GM12878 (cell line): ENCODE results near the gene DDHD1. TPM values are rescaled to one million over a fixed set of nuclear protein-coding genes. Genes with fewer than 3 reads are reported as not detected.

Experiments
- ASH2L ChIP-seq: fragments of 300-600, 200-600 bp; sonication (generic); IDR thresholded peaks from 2 replicates; pipeline ENCODE4 v1.6.1; 2017; ENCODE audit warnings: low read depth, mild to moderate bottlenecking, borderline replicate concordance
- ATF3 ChIP-seq: IDR thresholded peaks from 2 replicates; pipeline ENCODE4 v1.6.1; 2011; ENCODE audit warnings: low read depth, mild to moderate bottlenecking, low read length, moderate library complexity, borderline replicate concordance; ENCODE audit errors: extremely low read depth
- ATF7 ChIP-seq: fragments of 450-650 bp; IDR thresholded peaks from 2 replicates; pipeline ENCODE4 v1.6.1; 2016; ENCODE audit warnings: low read depth, mild to moderate bottlenecking
- BCL3 ChIP-seq: IDR thresholded peaks from 2 replicates; pipeline ENCODE4 v1.6.1; 2011; ENCODE audit warnings: borderline replicate concordance, low read depth, mild to moderate bottlenecking, moderate library complexity, low read length; ENCODE audit not compliant: insufficient read depth, poor library complexity, severe bottlenecking
- BHLHE40 ChIP-seq, 2 experiments: fragments of 450-650 bp in 1 of 2; IDR thresholded peaks; 2 replicates each; pipeline ENCODE4 v1.6.1; 2011 to 2017; ENCODE audit warnings: low read depth in 2 of 2, borderline replicate concordance in 1 of 2, improper control_type of control experiment in 1 of 2, low read length in 1 of 2, mild to moderate bottlenecking in 1 of 2
- CTCF ChIP-seq, 3 experiments: IDR thresholded peaks in 2 of 3; conservative IDR thresholded peaks in 1 of 3; 2 replicates each; pipeline ENCODE4 v1.5.1; 2011; ENCODE audit warnings: low read depth in 3 of 3, low read length in 3 of 3, mild to moderate bottlenecking in 3 of 3, control low read depth in 2 of 3, moderate library complexity in 2 of 3, inconsistent platforms in 1 of 3, mixed read lengths in 1 of 3; ENCODE audit not compliant: control insufficient read depth in 2 of 3, insufficient read depth in 1 of 3; ENCODE audit errors: extremely low read depth in 1 of 3
- EP300 ChIP-seq, 2 experiments: fragments of 150-350 bp in 1 of 2; IDR thresholded peaks; 2 replicates each; pipeline ENCODE4 v1.6.1; 2011 to 2012; ENCODE audit warnings: low read depth in 2 of 2, low read length in 2 of 2, borderline replicate concordance in 1 of 2, improper control_type of control experiment in 1 of 2, inconsistent platforms in 1 of 2; ENCODE audit not compliant: control insufficient read depth in 1 of 2
- IRF5 ChIP-seq: fragments of 450-650 bp; IDR thresholded peaks from 2 replicates; pipeline ENCODE4 v1.6.1; 2017; ENCODE audit warnings: borderline replicate concordance
- MAX ChIP-seq: IDR thresholded peaks from 2 replicates; pipeline ENCODE4 v1.6.1; 2012; ENCODE audit warnings: low read depth, low read length, improper control_type of control experiment
- MTA3 ChIP-seq: IDR thresholded peaks from 2 replicates; pipeline ENCODE4 v1.6.1; 2012; ENCODE audit warnings: low read length, inconsistent platforms, borderline replicate concordance
- NFYA ChIP-seq: IDR thresholded peaks from 2 replicates; pipeline ENCODE4 v1.6.1; 2011; ENCODE audit warnings: low read depth, mild to moderate bottlenecking, low read length, improper control_type of control experiment, borderline replicate concordance
- NRF1 ChIP-seq: conservative IDR thresholded peaks from 2 replicates; pipeline ENCODE4 v1.6.1; 2011; ENCODE audit warnings: mild to moderate bottlenecking, low read depth, low read length, improper control_type of control experiment
- RAD21 ChIP-seq: IDR thresholded peaks from 2 replicates; pipeline ENCODE4 v1.6.1; 2011; ENCODE audit warnings: mild to moderate bottlenecking, low read depth, low read length, moderate library complexity; ENCODE audit not compliant: insufficient read depth
- RELA ChIP-seq: fragments of 450-650 bp; IDR thresholded peaks from 2 replicates; pipeline ENCODE4 v1.8.0; 2014; ENCODE audit warnings: borderline replicate concordance; ENCODE audit not compliant: partially characterized antibody
- ZBTB33 ChIP-seq: fragments of 450-650 bp; IDR thresholded peaks from 2 replicates; pipeline ENCODE4 v1.6.1; 2017; ENCODE audit warnings: mild to moderate bottlenecking
- ZNF687 ChIP-seq: fragments of 450-650 bp; IDR thresholded peaks from 2 replicates; pipeline ENCODE4 v1.6.1; 2017; ENCODE audit warnings: mild to moderate bottlenecking, moderate library complexity
- ZZZ3 ChIP-seq: IDR thresholded peaks from 2 replicates; pipeline ENCODE4 v1.6.1; 2011; ENCODE audit warnings: low read depth; ENCODE audit not compliant: control insufficient read depth, insufficient read length
- polyA plus RNA-seq, 11 experiments: library from polyadenylated mRNA; depleted of rRNA in 4 of 11; unstranded in 6 of 11; stranded (reverse) in 5 of 11; fragments of >200 nt; fragmentation: Nextera tagmentation in 4 of 11; fragmentation: Illumina TruSeq in 1 of 11; extraction: Ambion mirVana in 4 of 11; extraction: Trizol in 1 of 11; gene quantifications; 1 replicate in 1 of 11; 2 replicates in 10 of 11; pipeline versions ENCODE4 v1.2.1 to v1.2.3, GENCODE V29; 2011 to 2016; ENCODE audit warnings: inconsistent platforms in 2 of 11, missing spikeins in 2 of 11, low read depth in 1 of 11
- total RNA-seq, 4 experiments: library from RNA; depleted of rRNA in 3 of 4; stranded (reverse); fragments of >200 nt in 3 of 4; fragmentation: Illumina TruSeq in 1 of 4; extraction: Trizol in 1 of 4; gene quantifications; 2 replicates each; pipeline versions ENCODE4 v1.2.1 to v1.2.3, GENCODE V29; 2013 to 2021

DDHD1 gene
- total and polyA plus RNA-seq, 10 of the 15 experiments (the other 5 are each of a cell fraction or from before 2014, with no cell fraction given), result 7.7 to 52.3 (median 28.5) TPM

- TF ChIP-seq ZNF687 (no peak), BCL3 (no peak), CTCF (IDR thresholded peaks at IDR 0.05 in 2 of 3, conservative IDR thresholded peaks at IDR 0.05 in 1 of 3; ENCODE audit: control insufficient read depth in 2 of 3, extremely low read depth in 1 of 3, insufficient read depth in 1 of 3, low read depth in 3 of 3, low read length in 3 of 3) (no peak), NFYA (no peak), ATF3 (no peak), ZBTB33 (no peak), MAX (no peak), MTA3 (no peak), ATF7 (no peak), RAD21 (no peak), ZZZ3 (no peak), RELA (no peak), NRF1 (no peak), EP300 (IDR thresholded peaks at IDR 0.05; ENCODE audit: borderline replicate concordance in 1 of 2, control insufficient read depth in 1 of 2, low read depth in 2 of 2, low read length in 2 of 2) (no peak), IRF5 (no peak), ASH2L (no peak), BHLHE40 (IDR thresholded peaks at IDR 0.05; ENCODE audit: borderline replicate concordance in 1 of 2, low read depth in 2 of 2, low read length in 1 of 2) (0 out of 4 replicates have a peak, but pooled peaks of 1 of the 2 experiments have one; percentile 14)
Observed at GRCh38 chr14:53147208-53147607, 5.9 kb downstream of the DDHD1 start (continued).
